Muscle of arm (tissue), 12 donors: ENCODE data around the gene SPTLC1. TPM values are rescaled to one million over a fixed set of nuclear protein-coding genes. Genes with fewer than 3 reads are reported as not detected.
"Not testable (repeated sequence)": the region's sequence is repeated elsewhere in the genome, so short reads cannot be mapped to it uniquely, and the experiment has no call there.

Source experiments
- DNase-seq: peaks from one replicate; pipeline ENCODE4 v3.0.0-alpha.2; 2013
- polyA plus RNA-seq, 12 donors: library from polyadenylated mRNA; unstranded; fragments of 120-200 nt; gene quantifications; one replicate each; pipeline ENCODE4 v1.2.1, GENCODE V29; 2013; ENCODE audit not compliant: insufficient read length in 12 of 12

SPTLC1 gene
- polyA plus RNA-seq, 12 donors: 40.5 to 69.6 (median 50.9) TPM; not detected in 1

DNA sequence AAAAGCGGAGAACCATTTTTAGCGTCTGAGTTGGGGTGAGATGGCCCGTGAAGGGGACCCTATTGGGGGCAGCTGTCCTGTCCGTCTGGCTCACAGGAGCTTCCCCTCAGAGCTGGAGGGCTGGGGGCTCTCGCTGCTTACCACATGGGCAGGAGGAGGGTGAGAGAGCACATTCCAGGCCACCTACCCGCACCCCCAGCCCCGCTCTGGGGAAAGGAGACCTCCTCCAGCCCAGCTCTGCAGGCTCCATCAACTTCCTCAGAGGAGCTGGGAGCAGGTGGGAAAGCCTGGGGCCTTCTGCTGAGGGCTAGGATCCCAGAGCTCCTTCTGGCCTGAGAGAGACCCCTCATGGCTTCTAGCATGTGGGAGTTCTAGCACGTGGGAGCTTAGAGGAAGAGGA, 27.1 kb upstream of the SPTLC1 start:
- no peak for DNase-seq

DNA sequence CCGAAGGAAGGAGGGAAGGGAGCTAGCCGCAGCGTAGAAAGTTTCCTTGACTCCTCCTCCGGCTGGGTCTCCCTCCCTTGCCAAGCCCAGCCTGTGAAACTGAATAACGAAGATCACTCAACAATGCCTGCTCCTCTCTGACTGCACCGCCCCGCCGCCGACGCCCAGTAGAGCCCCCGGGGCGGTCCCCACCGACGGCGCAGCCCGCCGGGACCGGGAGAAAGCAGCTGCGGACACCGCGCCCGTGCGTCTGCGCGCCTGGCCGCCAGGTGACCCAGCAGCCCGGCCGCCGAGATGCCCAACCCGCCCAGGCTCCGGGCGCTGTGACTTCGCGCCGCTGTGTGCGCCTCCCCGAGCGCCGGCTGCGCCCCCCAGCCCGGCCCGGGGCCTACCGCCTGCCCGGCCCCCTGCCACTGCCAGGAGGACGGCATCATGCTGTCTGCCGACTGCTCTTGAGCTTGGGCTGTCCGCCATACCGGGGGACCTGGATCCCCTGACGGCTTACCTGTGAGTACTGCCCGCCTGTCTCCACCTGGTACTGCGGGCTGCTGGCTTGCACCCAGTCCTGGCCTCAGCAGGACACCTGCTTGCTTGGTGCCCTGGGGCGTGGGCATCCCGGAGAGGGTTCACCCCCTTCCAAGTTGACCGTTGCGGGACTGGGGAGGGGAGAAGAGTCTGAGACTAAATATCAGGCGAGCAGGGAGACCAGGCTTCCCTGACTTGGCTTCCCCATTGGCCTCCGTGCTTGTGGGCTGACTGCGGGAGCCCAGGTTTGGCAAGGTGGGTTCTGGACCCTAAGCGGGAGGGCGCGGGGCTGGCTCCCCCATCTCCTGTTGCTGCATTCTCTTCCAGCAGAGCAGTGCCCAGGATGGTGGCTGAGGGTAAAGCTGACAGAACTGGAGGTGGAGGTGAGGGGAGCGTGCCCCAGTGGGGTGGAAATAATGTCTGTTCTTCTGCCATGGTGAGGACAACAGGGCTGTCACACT, 26.2 kb upstream of the SPTLC1 start:
- DNase-seq: no peak

DNA sequence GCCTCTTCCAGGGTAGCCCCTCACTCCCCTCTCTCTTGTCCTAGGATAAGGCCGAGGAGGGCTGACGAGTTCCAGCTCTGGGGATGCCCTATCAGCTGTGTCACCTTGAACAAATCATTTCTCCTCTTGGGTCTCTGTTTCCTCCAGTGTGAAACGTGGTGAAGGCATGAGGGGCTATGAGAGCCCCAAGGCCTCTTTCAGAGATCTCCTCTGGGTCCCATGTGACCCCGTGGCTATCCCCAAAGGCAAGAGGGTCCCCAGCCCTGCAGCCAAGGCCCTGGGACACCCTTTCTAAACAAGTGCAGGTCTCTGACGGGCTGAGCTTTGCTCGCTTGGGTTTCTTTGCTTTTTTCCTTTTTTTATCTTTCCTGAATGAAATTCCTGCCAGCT, 25.5 kb upstream of the SPTLC1 start:
- DNase-seq: no peak

DNA sequence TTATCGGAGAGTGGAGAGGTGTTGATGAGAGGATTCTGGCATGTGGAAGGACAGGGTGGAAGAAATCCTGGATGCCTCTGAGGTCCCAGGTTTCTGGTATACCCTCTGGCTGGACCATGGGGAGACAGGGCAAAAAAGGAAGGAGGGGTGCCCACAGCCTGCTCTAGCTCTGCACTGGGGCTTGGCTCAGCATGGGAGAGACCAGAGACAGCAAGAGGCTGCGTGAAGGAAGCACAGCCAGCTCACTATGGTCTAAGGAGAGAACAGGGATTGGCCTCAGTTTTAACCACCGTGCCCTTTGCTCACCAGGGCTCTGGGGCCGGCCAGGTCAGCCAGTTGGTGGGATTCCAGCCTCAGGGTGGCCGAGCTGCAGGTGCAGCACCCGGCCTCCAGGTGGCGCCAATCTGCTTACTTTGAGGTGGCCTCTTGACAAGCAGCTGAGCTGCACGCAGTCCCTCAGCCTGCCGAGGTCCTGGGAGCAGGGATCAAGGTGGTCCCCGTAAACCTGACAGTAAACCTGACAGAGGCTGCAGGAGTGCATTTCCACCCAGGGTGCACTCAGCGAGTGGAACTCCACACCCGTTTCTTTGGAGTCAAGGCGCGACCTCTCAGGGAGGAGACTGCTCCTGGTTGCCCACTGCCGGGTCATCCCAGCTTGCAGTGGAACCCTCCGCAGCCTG, 25.0 kb upstream of the SPTLC1 start:
- peak; percentile 73 for DNase-seq

DNA sequence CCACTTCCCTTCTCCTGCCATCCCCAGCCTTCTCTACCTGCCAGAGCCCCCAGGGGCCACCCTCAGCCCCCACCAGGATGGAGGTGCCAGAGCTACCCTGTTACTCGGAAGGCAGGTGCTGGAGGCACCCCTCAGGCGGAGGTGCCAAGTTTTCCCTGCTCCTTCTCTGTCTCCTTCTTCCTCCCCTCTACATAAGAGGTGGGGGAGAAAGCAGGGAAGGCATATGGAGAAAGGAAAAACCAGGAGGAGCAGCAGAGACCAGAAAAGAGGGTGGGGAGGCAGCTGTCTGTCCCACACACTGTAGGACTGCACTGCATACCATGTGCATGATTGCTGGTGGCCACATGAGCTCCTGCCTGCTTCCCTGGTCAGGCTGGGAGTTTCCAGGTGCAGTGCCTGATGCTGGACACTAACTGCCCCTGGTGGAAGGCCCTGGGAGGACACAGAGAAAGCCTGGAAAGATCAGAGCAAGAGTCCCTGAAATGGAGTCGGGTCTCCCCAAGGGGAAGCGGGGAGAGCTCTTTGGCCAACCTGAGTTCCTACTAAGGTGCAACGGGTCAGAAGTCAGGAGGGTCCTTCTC, 23.8 kb upstream of the SPTLC1 start:
- DNase-seq: not testable (repeated sequence)

DNA sequence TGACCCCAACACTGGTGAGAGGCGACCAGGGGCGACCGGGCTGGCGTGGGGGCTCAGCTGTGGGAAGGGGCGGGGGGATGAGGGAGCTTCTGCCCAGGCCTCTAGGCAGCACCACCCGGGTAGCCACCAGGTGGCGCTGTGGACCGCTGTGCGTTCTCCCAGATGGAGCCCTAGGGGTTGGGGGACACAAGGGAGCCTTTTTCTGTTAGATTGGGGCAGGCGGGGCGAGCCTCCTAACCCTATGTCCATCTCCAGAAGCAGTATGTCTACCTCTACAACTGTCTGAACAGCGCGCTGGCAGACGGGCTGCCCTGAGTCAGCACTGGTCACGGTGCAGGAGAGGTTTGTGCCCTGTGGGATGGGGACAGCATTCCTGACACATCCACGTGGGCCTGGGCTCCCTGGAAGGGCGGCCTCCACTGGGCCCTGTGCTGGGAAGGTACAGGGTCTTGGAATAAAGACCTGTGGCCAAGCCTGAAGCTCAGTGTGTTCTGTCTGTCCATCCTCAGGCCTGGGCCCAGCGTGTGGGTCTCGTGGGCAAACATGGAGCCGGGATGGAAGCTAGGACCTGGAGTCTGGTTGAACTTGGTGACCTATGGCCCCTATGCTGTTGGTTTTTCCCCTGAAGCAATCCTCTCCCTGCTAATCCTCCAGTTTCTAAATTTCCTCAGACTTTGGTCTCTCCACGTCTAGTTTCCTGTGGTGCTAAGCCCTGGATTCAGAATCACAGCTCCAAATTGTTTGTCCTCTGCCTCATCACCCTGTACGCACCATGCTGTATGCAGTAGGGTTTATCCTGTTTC, 23.1 kb upstream of the SPTLC1 start:
- peak; percentile 57 for DNase-seq

DNA sequence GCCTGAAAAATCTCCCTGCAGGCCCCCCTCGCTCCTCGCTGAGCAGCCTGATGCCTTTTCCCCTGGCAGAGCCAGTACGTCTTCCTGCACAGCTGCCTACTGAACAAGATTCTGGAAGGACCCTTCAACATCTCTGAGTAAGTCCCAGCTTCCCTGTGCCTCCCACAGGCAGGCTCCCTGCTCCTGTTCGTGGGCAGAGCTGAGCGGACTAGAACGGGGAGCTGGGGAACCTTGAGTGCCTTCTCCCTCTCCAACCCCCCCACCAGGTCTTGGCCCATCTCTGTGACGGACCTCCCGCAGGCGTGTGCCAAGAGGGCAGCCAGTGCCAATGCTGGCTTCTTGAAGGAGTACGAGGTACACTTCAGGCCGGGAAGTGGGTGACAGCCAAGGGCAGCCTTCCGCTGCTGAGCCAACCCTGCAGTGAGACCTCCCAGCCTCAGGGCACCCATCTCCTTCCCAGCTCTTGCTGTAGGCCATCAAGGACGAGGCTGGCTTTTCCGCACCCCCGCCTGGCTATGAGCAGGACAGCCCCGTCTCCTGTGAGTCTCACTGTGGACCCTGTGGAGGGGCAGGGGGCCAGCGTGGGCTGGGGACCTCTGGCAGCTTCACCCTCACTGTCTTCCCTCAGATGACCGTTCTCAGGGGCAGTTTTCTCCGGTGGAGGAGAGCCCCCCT, 21.1 kb upstream of the SPTLC1 start:
- no peak for DNase-seq

DNA sequence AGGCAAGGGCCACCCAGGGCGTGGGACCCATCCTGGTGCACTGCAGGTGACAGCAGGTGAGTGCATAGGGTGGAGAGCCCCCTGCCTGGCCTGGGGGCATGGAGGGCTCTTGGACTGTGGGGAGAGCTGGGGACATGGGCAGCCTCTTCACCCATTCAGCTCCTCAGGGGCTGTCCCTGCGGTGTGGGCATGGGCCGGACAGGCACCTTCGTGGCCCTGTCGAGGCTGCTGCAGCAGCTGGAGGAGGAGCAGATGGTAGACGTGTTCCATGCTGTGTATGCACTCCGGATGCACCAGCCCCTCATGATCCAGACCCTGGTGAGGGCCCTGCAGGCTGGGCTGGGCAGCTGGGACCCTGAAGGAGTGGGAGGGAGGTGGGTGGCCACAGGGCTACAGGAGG, 20.4 kb upstream of the SPTLC1 start:
- DNase-seq: no peak

DNA sequence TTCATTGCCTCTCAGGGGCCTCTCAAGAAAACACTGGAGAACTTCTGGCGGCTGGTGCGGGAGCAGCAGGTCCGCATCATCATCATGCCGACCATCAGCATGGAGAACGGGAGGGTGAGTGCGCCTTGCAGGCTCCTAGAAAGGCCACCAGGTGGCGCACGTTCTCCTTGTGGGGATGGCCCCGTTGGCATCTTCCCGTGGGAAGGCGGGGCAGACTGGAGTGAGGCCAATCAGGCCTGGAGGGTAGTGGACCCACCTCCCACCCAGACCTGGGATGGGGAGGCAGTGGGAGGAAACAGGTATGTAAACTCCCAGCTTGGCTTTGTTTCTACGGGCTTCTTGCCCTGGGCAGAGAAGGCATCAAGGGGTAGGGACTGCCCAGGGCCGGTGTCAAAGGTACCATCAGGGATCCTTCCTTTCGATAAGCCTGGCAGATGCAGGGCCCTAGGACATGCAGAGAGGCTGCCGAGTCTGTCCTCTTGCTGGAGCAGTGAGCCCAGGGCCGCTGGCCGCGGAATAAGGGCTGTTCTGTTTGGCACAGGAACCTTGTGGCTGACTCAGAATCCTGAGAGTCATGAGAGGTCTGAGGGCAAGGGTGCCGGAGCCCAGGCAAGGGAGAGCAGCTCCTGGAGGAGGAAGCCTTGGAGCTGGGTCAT, 18.9 kb upstream of the SPTLC1 start:
- no peak for DNase-seq

DNA sequence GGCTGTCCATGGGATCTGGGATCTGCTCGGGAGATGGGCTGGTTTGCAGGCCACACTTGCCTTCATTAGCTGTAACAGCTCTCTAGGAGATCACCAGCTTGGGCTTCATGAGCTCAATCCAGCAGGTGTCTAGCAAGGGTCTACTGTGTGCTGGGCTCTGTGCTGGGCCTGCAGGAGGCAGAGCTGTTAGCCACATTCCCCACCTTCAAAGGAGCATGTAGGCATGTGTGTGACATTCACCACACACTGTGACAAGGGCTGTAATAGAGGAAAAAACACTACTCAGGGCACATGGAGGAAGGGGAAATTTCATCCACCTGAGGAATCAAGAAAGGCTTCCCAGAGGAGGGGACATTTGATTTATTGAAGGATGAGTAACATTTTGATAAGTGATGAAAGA, 17.7 kb upstream of the SPTLC1 start:
- not testable (repeated sequence) for DNase-seq

DNA sequence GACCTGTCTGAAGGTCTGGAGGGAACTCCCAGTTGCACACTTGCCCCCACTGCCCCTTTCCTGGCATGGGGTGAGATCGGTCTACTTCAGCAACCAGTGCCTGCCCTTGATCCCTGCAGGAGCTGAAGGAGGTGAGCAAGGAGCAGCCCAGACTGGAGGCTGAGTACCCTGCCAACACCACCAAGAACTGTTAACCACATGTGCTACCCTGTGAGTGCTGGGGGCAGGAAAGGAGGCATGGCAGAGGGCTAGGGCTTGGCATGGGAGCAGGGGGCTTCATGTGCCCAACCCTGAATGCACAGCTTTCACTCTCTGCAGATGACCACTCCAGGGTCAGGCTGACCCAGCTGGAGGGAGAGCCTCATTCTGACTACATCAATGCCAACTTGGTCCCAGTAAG, 17.3 kb upstream of the SPTLC1 start:
- no peak for DNase-seq

DNA sequence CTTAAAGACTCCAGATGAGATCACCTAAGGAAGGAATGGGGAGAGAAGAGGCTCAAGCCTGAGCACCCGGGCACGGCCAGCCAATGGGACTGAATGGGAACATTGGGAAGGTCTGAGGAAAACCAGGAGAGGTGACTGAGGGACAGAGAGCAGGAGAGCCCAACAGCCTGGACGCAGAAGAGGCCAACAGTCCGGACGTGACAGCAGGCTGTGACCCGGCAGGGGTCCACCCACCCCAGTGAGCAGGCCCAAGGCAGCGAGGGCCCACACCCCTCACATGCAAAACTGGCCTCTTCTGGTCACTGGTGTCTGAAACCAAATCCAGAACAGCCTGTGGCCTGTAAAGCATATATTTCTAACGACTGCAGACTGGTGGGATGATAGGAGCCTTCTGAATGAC, 7.6 kb upstream of the SPTLC1 start:
- no peak for DNase-seq

DNA sequence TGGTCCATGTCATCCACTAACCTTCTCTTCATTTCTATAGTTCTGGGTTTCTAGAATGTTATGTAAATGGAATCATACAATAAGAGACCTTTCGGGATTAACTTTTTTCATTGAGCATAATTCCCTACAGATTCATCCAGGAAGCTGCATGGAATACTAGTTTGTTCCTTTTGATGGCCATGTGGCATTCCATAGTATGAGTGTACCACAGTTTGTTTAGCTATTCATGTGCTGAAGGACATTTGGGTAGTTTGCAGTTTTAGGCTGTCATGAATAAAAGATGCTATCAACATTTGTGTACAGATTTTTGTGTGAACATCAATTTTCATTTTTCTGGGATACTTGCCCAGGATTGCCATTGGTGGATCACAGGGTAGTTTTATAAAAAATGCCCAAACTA, 6.8 kb upstream of the SPTLC1 start:
- no peak for DNase-seq

DNA sequence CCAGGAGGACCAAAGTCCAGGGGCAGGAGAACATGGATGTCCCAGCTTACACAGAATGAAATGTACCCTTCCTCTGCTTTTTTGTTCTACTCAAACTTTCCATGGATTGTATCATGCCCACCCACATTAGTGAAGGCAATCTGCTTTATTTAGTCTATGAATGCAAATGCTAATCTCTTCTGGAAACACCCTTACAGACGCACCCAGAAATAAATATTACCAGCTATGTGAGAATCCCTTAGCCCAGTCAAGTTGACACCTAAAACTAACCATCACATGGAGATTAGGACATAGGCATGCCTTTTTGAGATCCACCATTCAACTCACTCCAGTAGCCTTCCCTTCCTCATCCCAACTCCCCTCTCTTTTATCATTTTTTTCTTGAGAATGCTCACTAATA, 6.1 kb upstream of the SPTLC1 start:
- no peak for DNase-seq

DNA sequence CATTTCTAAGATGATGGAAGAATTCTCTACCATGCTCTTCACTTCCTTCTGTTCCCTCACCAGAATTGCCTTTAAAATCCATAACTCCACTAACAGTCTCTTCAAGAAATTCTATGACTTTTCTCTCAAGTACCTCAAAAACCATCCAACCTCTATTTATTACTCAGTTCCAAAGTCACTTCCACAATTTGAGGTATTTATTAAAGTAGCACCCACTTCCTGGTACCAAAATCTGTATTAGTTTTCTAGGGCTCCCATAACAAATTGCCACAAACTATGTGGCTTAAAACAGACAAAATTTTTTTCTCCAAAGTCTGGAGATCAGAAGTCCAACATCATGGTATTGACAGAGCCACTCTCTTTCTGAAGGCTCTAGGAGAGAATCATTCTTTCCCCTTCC, 4.9 kb upstream of the SPTLC1 start:
- DNase-seq: no peak

DNA sequence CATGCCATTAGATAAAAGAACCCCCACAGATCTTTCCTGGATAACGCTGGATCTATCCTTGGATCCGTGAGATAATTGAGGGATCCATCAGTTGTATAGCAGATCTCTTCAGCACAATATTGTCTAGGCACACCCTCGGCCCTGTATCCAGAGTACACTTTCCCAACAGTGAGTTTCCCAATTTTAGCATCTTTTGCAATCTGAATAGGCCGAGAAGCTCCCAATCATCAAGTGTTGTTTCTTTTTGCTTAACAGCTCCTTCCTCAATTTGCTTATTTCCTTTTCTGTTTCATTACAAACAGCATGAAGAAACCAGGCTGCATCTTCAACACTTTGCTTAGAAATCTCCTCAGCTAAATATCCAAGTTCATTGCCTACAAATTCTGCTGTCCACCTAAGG, 4.4 kb upstream of the SPTLC1 start:
- DNase-seq: no peak

DNA sequence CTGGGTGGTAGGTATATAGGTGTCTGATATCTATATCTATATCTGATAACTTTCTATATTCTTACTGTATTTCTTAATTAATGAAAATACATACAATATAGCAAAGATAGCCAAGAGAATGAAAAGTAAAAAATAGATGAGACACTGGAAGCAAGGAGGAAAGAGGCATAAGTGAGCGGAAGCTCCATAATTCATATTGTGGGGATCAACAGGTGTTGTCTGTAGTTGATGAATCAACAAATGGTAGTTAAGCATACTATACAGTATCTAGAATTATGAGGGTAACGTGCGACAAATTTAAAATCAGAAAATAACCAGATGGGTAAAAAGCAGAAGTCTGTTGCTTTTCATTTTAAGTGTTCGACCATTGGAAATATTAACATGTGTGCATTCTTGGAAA, 7.1 kb downstream of the SPTLC1 start:
- DNase-seq: no peak

DNA sequence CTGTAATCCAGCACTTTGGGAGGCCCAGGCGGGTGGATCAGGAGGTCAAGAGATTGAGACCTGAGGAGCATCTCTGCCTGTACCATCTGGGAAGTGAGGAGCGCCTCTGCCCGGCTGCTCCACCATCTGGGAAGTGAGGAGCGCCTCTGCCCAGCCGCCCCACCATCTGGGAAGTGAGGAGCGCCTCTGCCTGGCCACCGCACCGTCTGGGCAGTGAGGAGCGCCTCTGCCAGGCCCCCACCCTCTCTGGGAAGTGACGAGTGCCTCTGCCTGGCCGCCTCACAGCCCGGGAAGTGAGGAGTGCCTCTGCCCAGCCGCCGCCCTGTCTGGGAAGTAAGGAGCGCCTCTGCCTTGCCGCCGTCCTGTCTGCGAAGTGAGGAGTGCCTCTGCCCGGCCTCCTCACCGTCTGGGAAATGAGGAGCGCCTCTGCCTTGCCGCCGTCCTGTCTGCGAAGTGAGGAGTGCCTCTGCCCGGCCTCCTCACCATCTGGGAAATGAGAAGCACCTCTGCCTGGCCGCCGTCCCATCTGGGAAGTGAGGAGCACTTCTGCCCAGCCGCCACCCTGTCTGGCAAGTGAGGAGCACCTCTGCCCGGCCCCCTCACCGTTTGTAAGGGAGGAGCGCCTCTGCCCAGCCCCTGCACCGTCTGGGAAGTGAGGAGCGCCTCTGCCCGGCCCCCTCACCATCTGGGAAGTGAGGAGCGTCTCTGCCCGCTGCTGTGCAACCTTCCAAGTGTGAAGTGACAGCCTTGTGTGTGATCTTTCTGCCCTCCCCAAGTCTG, 9.6 kb downstream of the SPTLC1 start:
- DNase-seq: not testable (repeated sequence)

DNA sequence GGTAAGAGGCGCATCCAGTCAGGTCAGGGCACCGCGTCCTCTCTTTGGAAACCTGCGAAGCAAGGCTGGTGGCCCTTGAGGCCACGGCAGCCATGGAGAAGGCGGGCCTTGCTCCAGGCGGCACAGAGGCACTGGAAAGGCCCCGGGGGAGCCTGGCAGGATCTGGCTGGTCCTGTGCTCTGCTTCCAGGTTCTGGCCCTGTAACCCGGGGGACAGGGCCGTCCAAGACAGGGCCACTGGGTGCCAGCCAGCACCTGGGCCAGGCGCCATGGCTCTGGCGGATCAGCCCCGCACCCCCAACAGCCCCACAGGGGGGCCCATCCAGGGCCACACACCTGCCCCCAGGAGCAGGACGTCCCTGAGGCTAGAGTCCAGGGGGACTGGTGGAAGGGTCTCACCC, 11.6 kb downstream of the SPTLC1 start:
- not testable (repeated sequence) for DNase-seq
